Nucleus accumbens (tissue), 56 donors: ENCODE measurements around the gene PIAS4.

Experiments
- DNase-seq, 56 donors: peaks; one replicate each; lab custom pipeline; 2025; lab: John Stamatoyannopoulos, UW

Gene PIAS4

DNA sequence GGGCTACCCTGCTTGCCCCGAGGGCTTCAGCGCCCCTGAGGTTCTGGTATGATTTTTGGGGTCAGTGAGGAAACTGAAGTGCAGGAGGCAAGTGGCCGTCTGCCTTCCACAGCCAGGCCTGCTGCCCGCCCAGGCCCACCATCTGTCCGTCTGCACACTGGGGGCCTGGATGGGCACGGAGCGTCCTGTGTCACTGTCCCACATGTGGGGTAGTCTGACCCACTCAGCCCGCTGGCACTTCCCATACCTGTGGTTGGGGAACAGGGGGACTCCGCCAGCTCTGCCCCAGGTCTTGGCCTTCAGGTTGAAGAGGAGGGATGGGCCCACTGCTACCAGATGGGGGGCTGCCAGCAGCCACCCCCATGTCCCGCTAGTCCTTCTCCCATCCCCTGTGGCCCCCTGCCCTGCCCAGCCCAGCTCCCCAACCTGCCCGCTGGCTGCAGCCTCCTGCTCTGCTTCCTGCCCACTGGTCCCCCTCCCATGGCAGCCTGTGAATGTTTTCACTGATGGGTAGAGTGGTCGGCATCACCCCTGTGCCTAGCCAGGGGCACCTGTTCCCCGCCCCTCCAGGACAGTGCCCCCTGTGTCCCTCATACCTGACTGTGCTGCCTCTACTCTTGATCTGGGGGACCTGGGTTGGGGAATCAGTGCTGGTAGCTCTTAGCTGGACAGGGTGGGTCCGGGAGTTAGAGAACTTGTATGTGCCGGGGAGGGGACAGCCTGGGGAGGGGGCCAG, 9.5 kb downstream of the PIAS4 start:
- no peak for DNase-seq

DNA sequence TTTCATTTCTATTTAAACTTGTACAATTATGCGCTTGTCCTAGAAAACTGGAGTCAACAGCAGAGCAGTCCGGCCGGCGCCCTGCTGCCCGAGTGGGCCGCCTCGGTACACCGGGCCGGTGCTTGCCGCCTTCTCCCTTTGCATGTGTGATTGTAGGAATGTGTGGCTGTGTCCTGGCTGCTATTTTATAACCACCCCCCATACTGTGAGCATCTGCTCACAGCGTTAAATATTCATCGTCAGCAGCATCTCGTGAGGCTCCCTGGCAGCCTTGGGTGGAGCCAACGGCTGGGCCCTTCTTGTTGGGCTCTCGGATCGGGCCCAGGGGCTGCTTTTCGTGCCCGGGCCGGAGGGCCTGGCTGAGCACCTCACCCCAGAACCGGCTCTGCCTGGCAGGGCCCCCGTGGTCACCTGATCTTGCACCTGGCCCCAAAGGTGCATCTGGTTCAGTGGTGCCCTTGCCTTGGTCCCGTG, 10.6 kb downstream of the PIAS4 start:
- peak in 5 of 56 donors; percentile 10 to 41 (median 21) for DNase-seq

DNA sequence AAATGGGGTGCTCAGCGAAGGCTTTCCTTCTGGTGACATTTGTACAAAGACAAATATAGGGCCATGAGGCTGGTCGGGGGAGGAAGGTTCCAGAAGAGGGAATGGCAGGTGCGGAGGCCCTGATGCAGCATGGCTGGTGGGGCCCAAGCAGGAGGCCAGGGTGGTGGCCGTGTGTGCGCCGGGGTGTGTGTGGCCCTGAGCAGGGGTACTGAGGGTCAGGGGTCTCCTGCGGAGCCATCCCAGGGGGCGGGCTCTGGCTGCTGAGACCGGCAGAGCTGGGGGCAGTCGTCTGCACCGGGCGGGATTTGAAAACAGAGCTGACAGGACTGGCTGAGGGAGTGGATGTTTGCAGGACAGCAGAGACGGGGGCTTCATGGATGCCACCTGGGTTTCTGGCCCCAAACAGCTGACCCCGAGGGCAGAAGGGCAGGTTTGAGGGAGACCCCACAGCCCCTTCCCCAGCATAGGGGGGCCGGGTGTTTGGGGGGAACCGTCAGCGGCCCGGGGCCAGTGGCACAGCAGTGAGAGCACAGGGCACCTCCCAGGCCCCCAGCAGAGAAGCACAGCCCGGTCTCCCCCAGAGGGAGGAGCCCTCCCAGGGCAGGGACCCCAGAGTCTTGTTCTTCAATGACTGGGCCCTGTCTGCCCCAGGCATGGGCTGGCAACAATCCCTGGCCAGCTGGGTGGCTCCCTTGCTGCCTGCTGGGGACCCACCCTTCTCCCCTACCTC, 11.4 kb downstream of the PIAS4 start:
- DNase-seq: no peak

DNA sequence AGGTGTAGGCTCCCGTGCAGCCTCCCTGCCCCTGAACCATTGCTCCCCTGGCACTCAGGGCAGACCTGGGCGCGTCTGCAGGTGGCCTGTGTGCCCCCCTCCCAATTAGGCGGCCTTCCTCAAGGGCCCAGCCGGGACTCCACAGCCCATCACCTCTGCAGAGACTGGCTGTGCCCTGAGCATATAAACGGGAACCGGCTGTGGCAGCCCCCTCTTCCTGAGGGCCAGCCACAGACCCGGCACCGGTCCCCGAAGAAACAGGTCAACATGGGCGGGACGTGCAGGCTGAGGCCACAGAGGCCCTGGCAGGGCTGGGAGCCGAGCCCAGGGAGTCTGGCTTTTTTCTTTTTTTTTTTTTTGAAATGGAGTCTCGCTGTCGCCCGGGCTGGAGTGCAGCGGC, 12.0 kb downstream of the PIAS4 start:
- no peak for DNase-seq

DNA sequence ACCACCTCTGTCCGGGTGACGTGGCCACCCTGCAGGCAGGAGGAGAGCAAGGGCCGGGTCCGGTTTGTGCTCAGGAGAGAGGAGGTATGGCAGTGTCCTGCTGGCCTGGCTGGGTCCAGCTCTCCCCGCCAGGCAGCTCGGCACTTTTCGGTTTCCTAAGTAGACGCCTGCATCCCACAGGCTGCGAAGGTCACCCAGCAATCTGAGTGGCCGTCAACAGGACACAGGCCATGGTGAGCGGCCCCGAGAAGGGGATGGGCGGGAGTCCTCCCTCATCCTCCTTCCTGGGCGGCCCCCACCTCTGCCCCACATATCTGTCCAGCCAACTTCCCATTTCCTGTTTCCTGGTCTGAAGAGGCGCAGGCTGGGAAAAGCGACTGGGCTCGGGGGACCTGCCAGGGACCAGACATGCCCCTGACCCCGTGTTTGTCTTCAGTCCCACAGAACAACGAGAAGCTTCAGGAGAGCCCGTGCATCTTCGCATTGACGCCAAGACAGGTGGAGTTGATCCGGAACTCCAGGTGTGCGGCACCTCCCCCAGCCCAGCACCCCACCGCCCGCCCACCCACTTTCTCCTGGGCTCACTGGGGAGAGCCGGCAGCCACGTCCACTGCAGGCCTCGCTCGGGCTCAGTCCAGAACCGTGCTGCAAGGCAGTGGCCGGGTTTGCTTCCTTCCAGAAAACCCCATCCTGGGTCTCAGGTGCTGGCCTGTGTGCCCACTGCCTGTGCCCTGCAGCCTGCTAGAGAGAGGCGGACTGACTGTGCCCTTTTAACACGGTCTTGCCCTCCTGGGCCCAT, 16.3 kb downstream of the PIAS4 start:
- DNase-seq: no peak

DNA sequence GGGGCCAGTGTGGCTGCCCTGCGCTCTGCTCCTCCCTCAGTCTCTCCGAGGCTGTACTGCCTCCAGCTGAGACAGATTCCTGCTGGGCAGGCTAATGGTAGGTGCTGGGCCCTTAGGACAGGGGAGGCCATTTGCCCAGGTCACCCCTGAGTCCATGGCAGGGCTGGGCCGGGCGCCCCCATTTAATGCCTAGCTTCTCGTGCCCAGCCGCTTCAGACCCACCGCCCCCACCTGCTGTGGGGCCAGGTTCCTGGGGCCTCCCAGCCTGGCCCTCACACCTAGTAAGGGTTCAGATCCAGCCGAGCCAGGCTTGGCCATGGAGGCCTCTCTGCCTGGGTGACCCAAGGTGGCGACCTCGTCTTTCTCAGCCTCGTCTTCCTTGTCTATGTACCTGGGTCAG, 17.8 kb downstream of the PIAS4 start:
- DNase-seq: no peak

DNA sequence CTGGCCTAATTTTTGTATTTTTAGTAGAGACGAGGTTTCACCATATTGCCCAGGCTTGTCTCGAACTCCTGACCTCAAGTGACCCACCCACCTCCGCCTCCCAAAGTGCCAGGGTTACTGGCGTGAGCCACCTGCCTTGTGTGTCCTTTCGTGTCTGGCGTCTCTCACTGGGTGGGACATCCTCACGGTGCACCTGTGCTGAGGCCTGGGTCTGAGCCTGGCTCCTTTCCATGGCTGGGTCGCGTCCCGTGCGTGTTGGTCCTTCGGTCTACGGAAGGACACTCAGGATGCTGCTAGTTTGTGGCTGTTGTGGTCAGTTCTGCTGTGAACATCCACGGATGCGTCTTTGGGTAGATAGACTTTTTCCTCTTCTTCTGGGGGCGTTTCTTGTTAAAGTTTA, 19.6 kb downstream of the PIAS4 start:
- no peak for DNase-seq

DNA sequence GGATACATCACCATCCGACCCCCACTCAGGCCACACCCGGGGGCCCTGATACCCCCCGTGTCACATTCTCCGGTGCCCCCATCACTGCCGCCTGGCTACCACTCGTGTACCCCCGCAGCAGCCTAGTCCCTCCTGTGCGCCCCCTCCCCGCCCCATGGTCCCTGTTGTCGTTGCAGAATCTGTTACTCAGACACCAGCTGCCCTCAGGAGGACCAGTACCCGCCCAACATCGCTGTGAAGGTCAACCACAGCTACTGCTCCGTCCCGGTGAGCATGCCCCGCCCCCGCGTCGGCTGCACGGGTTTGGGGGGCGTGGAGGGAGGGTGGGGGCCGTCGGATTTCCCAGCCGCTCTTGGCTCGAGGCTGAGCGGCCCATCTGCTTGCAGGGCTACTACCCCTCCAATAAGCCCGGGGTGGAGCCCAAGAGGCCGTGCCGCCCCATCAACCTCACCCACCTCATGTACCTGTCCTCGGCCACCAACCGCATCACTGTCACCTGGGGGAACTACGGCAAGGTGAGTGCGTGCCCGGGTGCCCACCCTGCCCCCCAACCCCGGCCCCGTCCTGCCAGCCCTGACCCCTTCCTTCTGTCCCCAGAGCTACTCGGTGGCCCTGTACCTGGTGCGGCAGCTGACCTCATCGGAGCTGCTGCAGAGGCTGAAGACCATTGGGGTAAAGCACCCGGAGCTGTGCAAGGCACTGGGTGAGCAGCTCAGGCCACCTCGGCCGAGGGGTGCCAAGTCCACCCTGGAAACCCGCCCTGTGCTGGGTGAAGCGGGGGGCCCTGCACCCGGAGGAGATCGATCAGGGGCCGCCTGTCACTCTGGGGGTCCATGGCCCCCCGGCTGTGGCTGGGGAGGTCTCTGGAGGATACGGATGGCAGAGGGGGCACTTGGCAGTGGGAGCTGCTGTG, 21.1 kb downstream of the PIAS4 start:
- DNase-seq: no peak

DNA sequence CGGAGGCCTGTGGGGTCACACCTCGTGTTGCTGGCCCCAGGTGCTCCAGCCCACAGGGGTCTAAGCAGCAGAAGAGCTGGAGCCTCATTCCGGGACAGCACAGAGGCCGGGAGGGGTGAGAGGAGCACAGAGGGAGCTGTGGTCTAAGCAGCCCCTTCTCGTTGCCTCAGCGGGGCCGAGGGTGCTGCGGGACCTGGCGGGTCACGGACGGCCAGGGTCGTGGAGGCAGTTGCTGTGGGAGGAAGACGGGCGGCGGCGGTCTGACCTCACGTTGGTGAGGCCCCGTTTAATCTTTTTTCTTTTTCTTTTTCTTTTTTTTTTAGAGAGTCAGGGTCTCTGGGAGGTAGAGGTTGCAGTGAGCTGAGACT, 21.7 kb downstream of the PIAS4 start:
- DNase-seq: no peak

DNA sequence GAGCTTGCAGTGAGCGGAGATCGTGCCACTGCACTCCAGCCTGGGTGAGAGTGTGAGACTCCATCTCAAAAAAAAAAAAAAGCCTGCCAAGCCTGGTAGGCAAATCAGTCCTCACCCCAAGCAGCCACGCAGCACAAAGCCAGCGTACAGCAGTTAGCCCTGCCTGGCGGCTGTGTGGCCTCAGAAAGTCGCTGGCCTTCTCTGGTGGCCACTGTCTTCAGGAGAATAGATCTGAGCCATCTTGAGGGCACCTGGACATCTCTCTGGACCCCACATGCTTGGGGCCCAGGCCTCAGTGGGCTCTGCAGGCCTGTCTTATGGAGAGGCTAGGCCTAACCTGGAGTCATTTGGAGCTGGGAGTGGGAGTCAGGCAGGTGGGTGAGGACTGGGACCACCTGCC, 23.0 kb downstream of the PIAS4 start:
- DNase-seq: no peak

DNA sequence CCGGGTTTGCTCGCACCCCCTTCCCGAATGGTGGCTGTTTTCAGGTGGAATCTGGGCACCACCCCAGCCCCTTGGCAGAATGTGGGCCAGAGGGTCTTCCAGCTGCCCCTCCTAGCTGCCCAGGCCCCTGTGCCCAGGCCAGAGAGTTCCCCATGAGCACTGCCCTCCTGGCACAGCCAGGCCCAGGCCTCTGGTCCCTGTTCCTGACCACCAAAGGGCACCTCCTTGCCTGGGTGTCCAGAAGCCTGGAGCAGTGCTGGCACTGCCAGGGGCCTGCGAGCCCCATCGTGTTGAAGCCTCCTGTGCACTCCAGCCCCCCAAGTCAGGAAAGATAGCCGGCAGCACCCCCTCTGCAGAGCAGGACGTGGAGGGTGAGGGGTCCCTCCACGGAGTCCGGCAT, 23.4 kb downstream of the PIAS4 start:
- no peak for DNase-seq

DNA sequence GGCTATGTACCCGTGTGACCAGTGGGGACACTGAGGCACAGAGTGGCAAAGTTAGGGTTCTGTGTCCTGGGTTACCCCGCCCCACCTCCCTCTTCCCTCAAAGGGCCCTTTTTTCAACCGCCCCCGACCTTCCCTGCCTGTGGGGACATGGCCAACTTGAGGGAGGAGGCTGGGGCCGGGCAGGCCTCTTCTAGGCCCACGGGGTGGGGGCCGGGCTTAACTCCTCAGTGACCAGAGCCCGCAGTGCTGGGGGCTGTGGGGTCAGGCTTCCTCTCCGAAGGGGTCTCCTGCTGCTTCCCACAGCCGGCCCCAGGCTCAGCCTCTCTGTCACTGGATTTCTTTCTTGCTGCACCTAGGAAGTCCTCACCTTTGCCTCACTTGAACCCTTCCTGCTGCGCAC, 23.9 kb downstream of the PIAS4 start:
- DNase-seq: no peak

DNA sequence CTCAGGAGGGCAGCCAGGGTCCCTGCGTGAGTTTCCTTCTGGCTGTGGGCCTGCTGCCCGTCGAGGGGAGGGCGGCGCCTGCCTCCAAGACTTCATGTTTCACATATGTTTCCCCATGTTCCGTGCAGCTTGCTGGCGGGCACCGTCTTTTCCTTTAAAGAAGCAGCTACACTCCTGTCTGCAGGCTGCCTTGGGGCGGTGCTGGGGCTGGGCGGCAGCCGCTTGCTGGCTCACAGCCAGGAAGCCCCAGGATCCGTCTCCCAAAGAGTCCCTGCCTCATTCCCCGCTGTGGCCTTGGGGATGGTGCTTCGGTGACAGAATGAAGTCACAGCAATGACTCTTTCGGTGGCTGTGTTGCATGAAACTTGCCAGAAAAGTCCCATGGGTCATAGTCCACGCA, 24.9 kb downstream of the PIAS4 start:
- no peak for DNase-seq

DNA sequence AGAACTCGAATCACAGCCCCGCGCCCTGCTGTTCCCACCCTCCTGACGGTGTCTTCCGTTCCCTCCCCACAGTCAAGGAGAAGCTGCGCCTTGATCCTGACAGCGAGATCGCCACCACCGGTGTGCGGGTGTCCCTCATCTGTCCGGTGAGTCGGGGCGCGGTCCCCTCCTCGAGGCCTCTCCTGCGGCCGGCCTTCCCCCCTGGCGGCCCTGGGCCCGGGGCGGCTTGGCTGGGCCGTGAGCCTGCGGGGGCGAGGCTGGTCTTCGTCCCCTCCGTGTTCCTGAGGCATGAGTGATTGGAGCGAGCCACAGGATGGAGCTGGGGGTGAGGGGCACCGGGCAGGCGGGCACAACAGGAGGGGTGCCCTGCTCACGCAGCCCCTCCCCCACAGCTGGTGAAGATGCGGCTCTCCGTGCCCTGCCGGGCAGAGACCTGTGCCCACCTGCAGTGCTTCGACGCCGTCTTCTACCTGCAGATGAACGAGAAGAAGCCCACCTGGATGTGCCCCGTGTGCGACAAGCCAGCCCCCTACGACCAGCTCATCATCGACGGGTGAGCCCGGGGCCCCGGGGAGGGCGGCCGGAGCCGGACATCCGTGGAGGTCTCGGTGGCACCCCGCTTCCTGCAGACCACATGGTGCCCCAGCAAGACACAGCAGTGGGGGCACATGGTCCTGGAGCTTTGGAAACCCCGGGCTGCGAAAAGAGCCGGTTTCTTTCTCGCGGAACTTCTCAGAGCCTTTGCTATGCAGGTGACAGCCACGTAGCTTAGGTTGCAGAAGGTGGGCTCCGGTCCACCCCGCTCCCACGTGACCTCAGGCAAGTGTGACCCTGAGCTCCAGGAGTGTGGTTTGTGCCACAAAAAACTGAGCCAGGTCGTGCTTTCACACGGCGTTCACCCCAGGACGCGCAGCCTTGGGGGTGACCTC, 25.8 kb downstream of the PIAS4 start:
- DNase-seq: no peak

DNA sequence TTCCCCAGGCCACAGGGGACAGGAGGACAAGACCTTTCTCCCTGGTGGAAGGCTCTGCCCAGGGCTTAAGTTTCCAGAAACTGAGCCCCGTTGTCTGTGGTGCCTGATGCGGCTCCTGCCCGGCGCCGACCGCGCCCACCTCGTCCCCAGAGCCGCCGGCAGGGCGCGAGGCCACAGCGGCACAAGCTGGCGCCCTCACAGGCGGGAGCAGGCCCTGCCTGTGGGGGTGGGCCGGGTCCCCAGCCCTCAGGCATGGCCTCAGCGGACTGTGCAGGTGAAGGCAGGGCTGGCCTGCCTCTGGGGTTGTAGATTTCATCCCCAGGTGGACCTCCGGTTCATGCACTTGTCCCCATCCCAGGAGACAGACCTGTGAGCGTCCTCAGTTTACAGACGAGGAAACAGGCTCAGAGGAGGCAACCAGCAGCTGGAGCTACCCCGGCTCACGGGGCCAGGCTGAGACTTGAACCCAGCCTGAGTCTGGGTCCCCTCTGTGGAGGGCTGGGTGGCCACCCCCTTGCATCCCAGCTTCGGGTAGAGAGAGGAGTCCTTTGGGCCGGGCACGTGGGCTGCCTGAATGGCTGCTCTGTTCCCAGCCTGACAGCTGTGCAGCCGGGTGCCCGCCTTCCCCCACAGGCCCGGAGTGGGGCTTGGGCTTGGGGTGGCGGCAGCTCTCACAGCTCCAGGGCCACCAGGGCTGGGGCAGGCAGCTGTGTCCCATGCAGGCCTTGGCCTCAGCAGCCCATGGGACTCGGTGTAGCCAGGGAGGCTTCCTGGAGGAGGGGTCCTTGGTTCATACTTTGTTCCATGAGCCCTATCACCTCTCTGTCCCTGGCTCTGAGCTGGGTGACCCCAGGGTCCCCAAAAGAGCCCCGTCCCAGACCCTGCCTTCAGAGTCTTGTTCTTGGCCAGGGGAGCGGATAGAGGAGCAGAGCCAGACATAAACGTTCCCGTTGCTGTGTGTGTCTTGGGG, 26.8 kb downstream of the PIAS4 start:
- peak in 54 of 56 donors; percentile 17 to 93 (median 83) for DNase-seq

DNA sequence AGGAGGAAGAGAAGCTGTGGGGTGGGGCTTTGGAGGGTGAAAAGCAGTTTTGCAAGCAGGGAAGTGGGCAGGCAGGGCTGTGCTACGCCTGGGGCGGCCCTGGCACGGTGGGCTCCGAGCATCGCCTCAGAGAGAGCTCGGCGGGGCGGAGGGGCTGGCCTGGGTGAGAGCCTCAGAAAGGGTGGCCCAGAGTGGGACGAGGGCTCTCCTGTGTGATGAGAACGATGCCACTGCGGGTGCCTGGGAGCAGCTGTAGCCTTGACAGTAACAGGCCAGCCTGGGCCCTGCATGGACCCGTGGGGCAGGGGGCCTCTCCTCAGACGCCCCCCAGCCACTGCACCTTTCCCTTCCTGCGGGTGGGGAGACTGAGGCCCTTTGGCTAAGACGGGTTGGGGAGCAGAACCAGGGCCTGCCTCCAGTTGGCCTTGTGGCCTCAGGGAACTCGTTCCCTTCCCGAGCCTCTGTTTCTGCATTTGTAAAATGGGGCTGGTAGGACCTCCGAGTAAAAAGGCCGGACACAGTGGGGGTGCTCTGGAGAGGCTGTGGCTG, 27.6 kb downstream of the PIAS4 start:
- no peak for DNase-seq

DNA sequence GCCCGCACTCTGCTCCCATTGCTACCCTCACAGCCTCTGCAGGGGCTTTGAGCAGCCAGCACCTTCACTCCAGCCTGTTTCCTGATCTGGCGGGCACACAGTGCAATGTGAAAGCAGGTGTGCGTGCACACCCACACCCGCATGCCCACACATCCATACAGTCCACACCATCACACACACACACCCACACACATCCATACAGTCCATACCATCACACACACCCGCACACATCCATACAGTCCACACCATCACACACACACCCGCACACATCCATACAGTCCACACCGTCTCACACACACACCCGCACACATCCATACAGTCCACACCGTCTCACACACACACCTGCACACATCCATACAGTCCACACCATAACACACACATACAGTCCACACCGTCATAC, 28.0 kb downstream of the PIAS4 start:
- no peak for DNase-seq
